ENCODE results near the gene GPR25. TPM values are rescaled to one million over a fixed set of nuclear protein-coding genes. Genes with fewer than 3 reads are reported as not detected.
A peak's percentile ranks its signal among the peaks of the same experiment; 100 is the strongest.

Gene GPR25
- total and polyA plus RNA-seq, 10 of the 15 experiments (the other 5 are each of a cell fraction or from before 2014, with no cell fraction given) = not detected

DNA sequence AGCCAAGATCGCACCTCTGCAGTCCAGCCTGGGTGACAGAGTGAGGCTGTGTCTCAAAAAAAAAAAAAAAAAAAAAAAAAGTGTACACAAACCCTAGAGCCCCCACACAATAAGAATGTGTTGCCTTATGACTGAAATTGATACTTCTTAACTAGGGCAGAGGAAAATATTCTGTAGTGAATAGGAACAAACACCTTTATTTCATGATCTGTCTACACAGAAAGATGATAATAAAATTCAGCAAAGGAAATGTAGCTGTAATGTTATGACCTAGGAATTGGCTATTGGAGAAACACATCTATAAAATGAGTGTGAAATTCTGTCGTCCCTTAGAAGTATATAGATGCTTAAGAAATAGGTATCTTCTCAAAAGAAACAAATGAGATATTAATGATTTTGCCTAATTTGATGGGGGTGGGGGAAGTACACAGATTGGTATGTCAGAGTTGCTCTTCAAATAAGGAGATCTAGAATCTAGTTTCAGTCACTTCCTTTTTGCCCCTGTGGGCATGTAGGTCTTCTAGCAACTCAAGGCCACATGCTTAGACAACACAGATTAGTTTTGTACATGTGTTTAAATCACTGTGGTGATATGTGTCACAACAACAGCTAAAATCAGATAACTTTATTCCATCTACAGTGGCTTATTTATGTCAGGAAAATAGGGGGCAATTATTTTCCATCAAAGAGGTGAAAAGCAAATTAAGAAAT lies 10.7 kb upstream of the GPR25 start (continued):
- TF ChIP-seq, protein P1, sequence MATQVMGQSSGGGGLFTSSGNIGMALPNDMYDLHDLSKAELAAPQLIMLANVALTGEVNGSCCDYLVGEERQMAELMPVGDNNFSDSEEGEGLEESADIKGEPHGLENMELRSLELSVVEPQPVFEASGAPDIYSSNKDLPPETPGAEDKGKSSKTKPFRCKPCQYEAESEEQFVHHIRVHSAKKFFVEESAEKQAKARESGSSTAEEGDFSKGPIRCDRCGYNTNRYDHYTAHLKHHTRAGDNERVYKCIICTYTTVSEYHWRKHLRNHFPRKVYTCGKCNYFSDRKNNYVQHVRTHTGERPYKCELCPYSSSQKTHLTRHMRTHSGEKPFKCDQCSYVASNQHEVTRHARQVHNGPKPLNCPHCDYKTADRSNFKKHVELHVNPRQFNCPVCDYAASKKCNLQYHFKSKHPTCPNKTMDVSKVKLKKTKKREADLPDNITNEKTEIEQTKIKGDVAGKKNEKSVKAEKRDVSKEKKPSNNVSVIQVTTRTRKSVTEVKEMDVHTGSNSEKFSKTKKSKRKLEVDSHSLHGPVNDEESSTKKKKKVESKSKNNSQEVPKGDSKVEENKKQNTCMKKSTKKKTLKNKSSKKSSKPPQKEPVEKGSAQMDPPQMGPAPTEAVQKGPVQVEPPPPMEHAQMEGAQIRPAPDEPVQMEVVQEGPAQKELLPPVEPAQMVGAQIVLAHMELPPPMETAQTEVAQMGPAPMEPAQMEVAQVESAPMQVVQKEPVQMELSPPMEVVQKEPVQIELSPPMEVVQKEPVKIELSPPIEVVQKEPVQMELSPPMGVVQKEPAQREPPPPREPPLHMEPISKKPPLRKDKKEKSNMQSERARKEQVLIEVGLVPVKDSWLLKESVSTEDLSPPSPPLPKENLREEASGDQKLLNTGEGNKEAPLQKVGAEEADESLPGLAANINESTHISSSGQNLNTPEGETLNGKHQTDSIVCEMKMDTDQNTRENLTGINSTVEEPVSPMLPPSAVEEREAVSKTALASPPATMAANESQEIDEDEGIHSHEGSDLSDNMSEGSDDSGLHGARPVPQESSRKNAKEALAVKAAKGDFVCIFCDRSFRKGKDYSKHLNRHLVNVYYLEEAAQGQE (IDR thresholded peaks at IDR 0.05; ENCODE audit: low read depth, low read length) = no peak
- no peak for TF ChIP-seq SP1 (IDR thresholded peaks at IDR 0.05; ENCODE audit: low read depth, low read length)
- TF ChIP-seq BACH1 (IDR thresholded peaks at IDR 0.05; ENCODE audit: borderline replicate concordance) = no peak; the same call in 1 of the 2 replicates
- no peak for TF ChIP-seq PAX8 (IDR thresholded peaks at IDR 0.05)
- no peak for TF ChIP-seq RFX5 (IDR thresholded peaks at IDR 0.05; ENCODE audit: low read depth, low read length)
- TF ChIP-seq RELA (IDR thresholded peaks at IDR 0.05; ENCODE audit: borderline replicate concordance, partially characterized antibody) = no peak
- TF ChIP-seq TCF7 (IDR thresholded peaks at IDR 0.05; ENCODE audit: borderline replicate concordance) = no peak
- TF ChIP-seq, protein P2, sequence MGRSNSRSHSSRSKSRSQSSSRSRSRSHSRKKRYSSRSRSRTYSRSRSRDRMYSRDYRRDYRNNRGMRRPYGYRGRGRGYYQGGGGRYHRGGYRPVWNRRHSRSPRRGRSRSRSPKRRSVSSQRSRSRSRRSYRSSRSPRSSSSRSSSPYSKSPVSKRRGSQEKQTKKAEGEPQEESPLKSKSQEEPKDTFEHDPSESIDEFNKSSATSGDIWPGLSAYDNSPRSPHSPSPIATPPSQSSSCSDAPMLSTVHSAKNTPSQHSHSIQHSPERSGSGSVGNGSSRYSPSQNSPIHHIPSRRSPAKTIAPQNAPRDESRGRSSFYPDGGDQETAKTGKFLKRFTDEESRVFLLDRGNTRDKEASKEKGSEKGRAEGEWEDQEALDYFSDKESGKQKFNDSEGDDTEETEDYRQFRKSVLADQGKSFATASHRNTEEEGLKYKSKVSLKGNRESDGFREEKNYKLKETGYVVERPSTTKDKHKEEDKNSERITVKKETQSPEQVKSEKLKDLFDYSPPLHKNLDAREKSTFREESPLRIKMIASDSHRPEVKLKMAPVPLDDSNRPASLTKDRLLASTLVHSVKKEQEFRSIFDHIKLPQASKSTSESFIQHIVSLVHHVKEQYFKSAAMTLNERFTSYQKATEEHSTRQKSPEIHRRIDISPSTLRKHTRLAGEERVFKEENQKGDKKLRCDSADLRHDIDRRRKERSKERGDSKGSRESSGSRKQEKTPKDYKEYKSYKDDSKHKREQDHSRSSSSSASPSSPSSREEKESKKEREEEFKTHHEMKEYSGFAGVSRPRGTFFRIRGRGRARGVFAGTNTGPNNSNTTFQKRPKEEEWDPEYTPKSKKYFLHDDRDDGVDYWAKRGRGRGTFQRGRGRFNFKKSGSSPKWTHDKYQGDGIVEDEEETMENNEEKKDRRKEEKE (IDR thresholded peaks at IDR 0.05) = no peak
- TF ChIP-seq RUNX3 (IDR thresholded peaks at IDR 0.05; ENCODE audit: low read length) = no peak
- TF ChIP-seq PML (IDR thresholded peaks at IDR 0.05; ENCODE audit: low read length) = no peak
- TF ChIP-seq ZNF622 (IDR thresholded peaks at IDR 0.05) = no peak
- TF ChIP-seq FOXM1 (IDR thresholded peaks at IDR 0.05; ENCODE audit: low read depth, low read length) = no peak
- TF ChIP-seq HCFC1 (IDR thresholded peaks at IDR 0.05; ENCODE audit: low read length) = no peak
- TF ChIP-seq, protein P3, sequence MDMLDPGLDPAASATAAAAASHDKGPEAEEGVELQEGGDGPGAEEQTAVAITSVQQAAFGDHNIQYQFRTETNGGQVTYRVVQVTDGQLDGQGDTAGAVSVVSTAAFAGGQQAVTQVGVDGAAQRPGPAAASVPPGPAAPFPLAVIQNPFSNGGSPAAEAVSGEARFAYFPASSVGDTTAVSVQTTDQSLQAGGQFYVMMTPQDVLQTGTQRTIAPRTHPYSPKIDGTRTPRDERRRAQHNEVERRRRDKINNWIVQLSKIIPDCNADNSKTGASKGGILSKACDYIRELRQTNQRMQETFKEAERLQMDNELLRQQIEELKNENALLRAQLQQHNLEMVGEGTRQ (IDR thresholded peaks at IDR 0.05; ENCODE audit: borderline replicate concordance, low read depth, low read length) = no peak; the same call in 1 of the 2 replicates
- peak; percentile 64 for TF ChIP-seq JUNB (IDR thresholded peaks at IDR 0.05)
- TF ChIP-seq, protein P4, sequence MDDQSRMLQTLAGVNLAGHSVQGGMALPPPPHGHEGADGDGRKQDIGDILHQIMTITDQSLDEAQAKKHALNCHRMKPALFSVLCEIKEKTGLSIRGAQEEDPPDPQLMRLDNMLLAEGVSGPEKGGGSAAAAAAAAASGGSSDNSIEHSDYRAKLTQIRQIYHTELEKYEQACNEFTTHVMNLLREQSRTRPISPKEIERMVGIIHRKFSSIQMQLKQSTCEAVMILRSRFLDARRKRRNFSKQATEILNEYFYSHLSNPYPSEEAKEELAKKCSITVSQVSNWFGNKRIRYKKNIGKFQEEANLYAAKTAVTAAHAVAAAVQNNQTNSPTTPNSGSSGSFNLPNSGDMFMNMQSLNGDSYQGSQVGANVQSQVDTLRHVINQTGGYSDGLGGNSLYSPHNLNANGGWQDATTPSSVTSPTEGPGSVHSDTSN (IDR thresholded peaks at IDR 0.05; ENCODE audit: insufficient replicate concordance, low read depth, low read length) = no peak
- TF ChIP-seq, protein P5, sequence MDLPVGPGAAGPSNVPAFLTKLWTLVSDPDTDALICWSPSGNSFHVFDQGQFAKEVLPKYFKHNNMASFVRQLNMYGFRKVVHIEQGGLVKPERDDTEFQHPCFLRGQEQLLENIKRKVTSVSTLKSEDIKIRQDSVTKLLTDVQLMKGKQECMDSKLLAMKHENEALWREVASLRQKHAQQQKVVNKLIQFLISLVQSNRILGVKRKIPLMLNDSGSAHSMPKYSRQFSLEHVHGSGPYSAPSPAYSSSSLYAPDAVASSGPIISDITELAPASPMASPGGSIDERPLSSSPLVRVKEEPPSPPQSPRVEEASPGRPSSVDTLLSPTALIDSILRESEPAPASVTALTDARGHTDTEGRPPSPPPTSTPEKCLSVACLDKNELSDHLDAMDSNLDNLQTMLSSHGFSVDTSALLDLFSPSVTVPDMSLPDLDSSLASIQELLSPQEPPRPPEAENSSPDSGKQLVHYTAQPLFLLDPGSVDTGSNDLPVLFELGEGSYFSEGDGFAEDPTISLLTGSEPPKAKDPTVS (IDR thresholded peaks at IDR 0.05; ENCODE audit: low read depth, low read length) = no peak
- TF ChIP-seq MEF2A (IDR thresholded peaks at IDR 0.05; ENCODE audit: insufficient read depth, low read depth, low read length) = no peak
- TF ChIP-seq GABPA (IDR thresholded peaks at IDR 0.05; ENCODE audit: low read depth) = no peak
